ENCODE data around the gene CTNNA2. TPM values are rescaled to one million over a fixed set of nuclear protein-coding genes. Genes with fewer than 3 reads are reported as not detected.

The CTNNA2 gene
- total and polyA plus RNA-seq, 2 of the 8 experiments (the other 6 are each of a cell fraction or from before 2014, with no cell fraction given) = 3.9 to 9.0 TPM

DNA sequence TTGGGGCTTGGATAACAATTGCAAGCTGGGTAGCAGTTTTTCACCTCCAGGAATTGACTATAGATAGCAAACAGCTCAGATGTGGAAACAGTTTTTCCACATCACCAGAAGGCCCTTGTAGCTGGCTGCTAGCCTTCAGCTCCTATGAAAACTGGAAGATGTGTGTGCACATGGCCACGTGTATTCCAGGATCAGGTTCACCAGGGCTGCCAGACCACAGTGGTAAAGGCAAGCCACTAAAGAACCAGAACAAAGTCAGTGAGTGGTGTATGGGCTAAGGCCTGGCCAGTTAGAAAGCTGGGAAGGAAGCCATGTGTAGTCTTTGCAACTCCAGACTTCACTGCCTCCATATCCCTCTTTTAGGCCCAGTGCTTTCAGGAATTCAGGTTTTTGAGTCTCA, 778.8 kb downstream of the CTNNA2 start:
- H3K14ac ChIP-seq (ENCODE audit: insufficient read length) = no peak overlapping the region
- H2BK5ac ChIP-seq (ENCODE audit: low read depth, low read length) = no peak overlapping the region
- H3K23ac ChIP-seq (ENCODE audit: insufficient read length) = no peak overlapping the region
- H3K36me3 ChIP-seq (ENCODE audit: control insufficient read depth in 2 of 4, insufficient read depth in 4 of 4, low read length in 3 of 4) = no peaks in the 10 kb centered on the region
- TF ChIP-seq FOSL1 (IDR thresholded peaks at IDR 0.05; ENCODE audit: insufficient read depth, low read depth, low read length) = no peak
- TF ChIP-seq, protein P1, sequence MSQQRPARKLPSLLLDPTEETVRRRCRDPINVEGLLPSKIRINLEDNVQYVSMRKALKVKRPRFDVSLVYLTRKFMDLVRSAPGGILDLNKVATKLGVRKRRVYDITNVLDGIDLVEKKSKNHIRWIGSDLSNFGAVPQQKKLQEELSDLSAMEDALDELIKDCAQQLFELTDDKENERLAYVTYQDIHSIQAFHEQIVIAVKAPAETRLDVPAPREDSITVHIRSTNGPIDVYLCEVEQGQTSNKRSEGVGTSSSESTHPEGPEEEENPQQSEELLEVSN (IDR thresholded peaks at IDR 0.05) = no peak
- TF ChIP-seq BCL11A (IDR thresholded peaks at IDR 0.05; ENCODE audit: low read depth in 2 of 2, low read length in 2 of 2) = no peak
- TF ChIP-seq TEAD4 (IDR thresholded peaks at IDR 0.05; ENCODE audit: low read depth, low read length) = no peak
- no peak for TF ChIP-seq GTF2F1 (IDR thresholded peaks at IDR 0.05; ENCODE audit: borderline replicate concordance, low read depth, low read length)
- TF ChIP-seq HDAC2 (IDR thresholded peaks at IDR 0.05; ENCODE audit: borderline replicate concordance in 1 of 2, low read depth in 2 of 2, low read length in 2 of 2) = no peak
- no peak for TF ChIP-seq PHF8 (conservative IDR thresholded peaks at IDR 0.05; ENCODE audit: low read depth, low read length)
- no peak overlapping the region for H3K56ac ChIP-seq (replicated peaks; ENCODE audit: insufficient read length, low read depth, low read length)
- H3K79me2 ChIP-seq (ENCODE audit: control insufficient read depth in 1 of 2, insufficient read depth in 2 of 2, low read length in 2 of 2) = no peaks in the 10 kb centered on the region
- H4K5ac ChIP-seq (ENCODE audit: insufficient read length, low read depth, low read length) = no peak overlapping the region
- no peak overlapping the region for H2BK120ac ChIP-seq (replicated peaks; ENCODE audit: low read depth, low read length)
- H3K4me1 ChIP-seq (replicated peaks in 1 of 4; ENCODE audit: control insufficient read depth in 3 of 4, insufficient read depth in 4 of 4, low read length in 3 of 4) = 0 out of 7 replicates have a peak, but pooled peaks cover 0 to 2% (median 0%) of the 10 kb centered on the region in 4 experiments
- ChIA-PET CTCF (ENCODE audit: partially characterized antibody) (interaction anchor here (1.0 kb wide), 1 partner anchor 30 kb away, joined by 3 read pairs; no protein-coding TSS in a partner anchor), POLR2A (ENCODE audit: partially characterized antibody) (no interaction called here)
- H3K9me3 ChIP-seq (ENCODE audit: insufficient read depth in 2 of 2, low read depth in 1 of 2, low read length in 1 of 2) = no peaks in the 10 kb centered on the region
- no peak overlapping the region for H2BK15ac ChIP-seq (ENCODE audit: low read length)
- H4K8ac ChIP-seq (ENCODE audit: extremely low read depth, insufficient read depth, low read length) = no peak overlapping the region
- no peak overlapping the region for H2AK5ac ChIP-seq (ENCODE audit: low read depth, low read length)
- H2BK12ac ChIP-seq (ENCODE audit: low read depth, low read length) = no peak overlapping the region
- no peaks in the 10 kb centered on the region for H4K20me1 ChIP-seq (replicated peaks in 1 of 2; ENCODE audit: control insufficient read depth in 1 of 2, insufficient read depth in 2 of 2, low read length in 2 of 2)
- no peak overlapping the region for H2AFZ ChIP-seq (ENCODE audit: low read length)
- peaks cover 0 to 1% (median 0%) of the 10 kb centered on the region in 4 experiments; a peak in 1 of 7 replicates for H3K27me3 ChIP-seq (replicated peaks in 1 of 4; ENCODE audit: control insufficient read depth in 3 of 4, extremely low read depth in 1 of 4, insufficient read depth in 3 of 4, low read length in 3 of 4)
- no peak overlapping the region for H3K18ac ChIP-seq (ENCODE audit: extremely low read depth, low read length)
- no peak for DNase-seq (ENCODE audit: low read depth in 1 of 2, low spot score in 2 of 2)
- no peak overlapping the region for H3K9ac ChIP-seq (replicated peaks in 1 of 4; ENCODE audit: extremely low read depth in 1 of 4, low read depth in 3 of 4, low read length in 3 of 4)
- no peak overlapping the region for H4K91ac ChIP-seq (replicated peaks; ENCODE audit: insufficient read length, low read length)
- no peaks in the 10 kb centered on the region for H3K79me1 ChIP-seq (ENCODE audit: low read depth, low read length)
- no peak for FAIRE-seq
- no peak overlapping the region for H3K4ac ChIP-seq (replicated peaks; ENCODE audit: insufficient read length, low read depth, low read length)
- no peak overlapping the region for H2BK20ac ChIP-seq (ENCODE audit: low read length)
- no peak overlapping the region for H3K4me3 ChIP-seq (ENCODE audit: extremely low read depth in 1 of 4, insufficient read depth in 2 of 4, low read depth in 3 of 4, low read length in 4 of 4)
- no peaks in the 10 kb centered on the region; the same call in 1 of the 2 replicates for H3K23me2 ChIP-seq (ENCODE audit: low read depth, low read length)
- no peak overlapping the region for H3K27ac ChIP-seq (ENCODE audit: low read depth, low read length)
- WGBS, 2 experiments (ENCODE audit: extremely low coverage in 1 of 2, insufficient coverage in 1 of 2, insufficient read length in 1 of 2, insufficient replicate concordance in 2 of 2, low coverage in 1 of 2, low lambda C conversion rate in 2 of 2, missing lambda C conversion rate in 1 of 2) = 83% methylated on average over 1 of the region's 1 CpG; no CpG with 5 or more reads in 1 of the 2 experiments
- H3K4me2 ChIP-seq (ENCODE audit: insufficient read depth in 1 of 2, low read depth in 2 of 2, low read length in 2 of 2) = no peak overlapping the region

Data from H1 (cell line).